Urothelium cell line (cell line): ENCODE data around the gene SPTBN5.
A peak's percentile ranks its signal among the peaks of the same experiment; 100 is the strongest.

Source experiments
- DNase-seq: peaks from one replicate; pipeline ENCODE4 v3.0.0; 2011; ENCODE audit warnings: low spot score, mixed read lengths
- FAIRE-seq: peaks from 2 replicates; lab custom pipeline; 2011; peaks lifted over from hg19 to GRCh38; lab: Jason Lieb, UNC

The SPTBN5 gene

DNA sequence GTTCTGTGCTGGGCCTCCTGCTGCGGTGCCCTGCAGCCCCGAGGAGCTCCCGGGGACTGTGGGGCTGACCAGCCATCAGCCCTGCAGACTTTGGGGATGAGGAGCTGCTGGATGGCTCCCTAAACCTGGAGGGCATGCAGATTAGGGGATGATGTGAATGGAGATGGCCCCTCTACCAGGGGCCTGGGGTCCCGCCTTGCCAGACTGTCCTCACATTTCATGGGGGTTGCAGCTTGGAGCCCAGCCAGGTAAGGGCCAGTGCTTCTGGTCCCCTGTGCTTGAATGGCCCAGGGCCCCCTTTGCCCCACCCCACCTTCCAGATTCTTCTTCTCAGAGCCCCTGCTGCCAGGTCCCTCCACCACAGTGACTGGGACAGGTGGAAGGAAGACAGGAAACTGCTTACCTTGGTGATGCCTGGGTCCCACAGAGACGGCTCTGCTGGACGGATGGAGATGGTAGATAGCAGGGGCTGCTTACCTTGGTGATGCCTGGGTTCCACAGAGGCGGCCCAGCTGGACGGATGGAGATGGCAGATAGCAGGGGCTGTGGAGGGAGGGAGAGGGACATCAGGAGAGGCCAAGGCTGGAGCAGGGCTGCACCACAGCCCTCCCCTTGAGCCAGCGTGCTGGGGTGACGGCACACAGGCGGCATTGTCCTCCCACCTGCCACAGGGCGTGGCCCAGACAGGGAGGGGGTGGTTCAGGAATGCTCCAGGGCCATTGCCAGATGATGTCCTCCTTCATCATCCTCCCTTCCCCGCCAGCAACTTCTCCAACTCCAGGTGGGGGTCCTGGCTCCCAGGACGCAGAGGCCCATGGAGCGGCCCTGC lies at the start of gene SPTBN5:
SPTBN5 (minus strand) TSS at position 632 of the 829 bp plus-strand sequence; CDS start at position 76, 556 bp downstream.
- DNase-seq: peak; percentile 81
- peak; percentile 88 for FAIRE-seq

DNA sequence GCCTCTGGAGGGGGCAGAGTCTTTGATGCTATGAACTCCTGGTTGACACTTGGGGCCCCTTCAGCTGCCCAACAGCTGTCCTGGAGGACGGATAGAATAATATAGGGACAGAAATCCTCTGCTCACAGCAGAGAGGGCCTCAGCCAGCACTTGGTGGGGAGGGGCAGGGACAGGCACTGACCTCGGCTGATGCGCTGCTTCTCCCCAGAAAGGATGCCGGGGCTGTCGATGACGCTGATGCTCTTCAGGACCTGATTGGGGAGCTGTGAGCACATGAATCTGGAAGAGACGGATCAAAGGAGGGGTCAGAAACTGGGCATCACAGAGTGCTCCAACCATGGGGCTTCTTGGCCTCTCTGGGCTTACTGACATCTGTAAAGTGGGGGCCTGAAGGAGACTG lies 49.0 kb upstream of the SPTBN5 start:
- DNase-seq (no peak), FAIRE-seq (no peak)

DNA sequence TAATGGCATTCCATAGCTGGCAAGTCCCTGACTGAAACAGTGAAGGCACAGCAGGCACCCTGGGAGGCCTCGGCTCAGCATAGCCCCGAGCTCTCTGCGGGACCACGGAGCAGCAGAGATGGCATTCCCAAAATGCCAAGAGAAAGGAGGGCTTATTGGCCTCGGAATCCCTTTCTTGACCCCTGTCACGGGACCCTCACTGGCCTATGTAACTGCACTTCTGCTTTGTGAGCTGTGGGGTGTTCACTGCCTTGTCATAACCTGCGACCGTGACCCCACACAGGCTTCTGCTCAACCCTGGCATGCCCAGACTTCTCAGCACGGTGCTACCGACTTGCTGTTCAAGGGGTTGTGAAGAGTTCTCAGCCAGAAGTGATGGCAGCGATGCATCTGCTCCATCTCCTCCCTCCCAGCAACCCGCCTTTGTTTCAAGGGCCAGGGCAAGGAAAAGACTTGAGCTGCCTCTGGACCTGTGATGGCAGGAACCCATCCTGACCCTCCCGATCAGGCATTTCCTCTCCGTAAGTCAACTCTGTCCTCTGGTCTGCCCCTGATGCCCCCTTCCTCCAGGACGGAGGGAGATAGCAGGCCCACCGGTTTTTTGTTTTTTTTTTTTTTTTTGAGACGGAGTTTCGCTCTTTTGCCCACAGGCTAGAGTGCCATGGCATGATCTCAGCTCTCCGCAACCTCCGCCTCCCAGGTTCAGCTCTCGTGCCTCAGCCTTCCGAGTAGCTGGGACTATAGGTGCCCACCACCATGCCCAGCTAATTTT lies 48.0 kb upstream of the SPTBN5 start:
- DNase-seq: no peak
- FAIRE-seq: no peak

DNA sequence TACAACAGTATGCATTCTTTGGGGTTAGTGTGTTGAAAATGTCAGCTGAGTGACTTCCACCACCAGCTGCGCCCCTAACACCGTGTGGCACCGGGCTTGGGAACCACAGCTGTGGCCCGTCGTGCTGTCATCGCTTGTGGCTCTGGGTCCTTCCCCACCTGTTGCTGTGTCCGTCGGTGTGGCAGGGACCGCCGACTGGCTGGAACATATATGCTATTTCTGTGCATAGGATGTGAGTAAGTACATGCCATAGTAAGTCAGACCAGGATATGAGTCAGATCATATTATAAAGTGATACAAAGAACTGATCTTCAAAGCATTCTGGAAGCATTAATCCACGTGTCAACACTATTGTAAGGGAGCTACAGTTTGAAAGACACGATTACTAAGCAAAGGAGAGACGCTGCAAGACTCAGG lies 46.6 kb upstream of the SPTBN5 start:
- DNase-seq (peak; percentile 68), FAIRE-seq (peak; percentile 55)

DNA sequence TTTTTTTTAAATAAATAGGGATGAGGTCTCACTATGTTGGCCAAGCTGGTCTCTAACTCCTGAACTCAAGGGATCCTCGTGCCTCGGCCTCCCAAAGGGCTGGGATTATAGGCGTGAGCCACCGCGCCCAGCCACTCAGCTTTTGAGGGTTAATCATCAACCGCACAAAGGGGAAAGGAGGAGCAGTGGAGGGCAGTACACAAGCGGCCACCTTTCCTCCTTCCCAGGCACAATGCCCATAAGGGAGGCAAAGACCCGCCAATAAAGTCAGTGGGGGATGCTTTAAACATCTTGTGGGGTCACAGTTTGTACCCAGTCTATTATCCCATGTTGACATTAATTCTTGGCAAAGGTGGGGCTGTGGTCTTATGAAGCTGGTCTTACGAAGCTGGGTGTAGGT lies 46.1 kb upstream of the SPTBN5 start:
- FAIRE-seq: no peak

DNA sequence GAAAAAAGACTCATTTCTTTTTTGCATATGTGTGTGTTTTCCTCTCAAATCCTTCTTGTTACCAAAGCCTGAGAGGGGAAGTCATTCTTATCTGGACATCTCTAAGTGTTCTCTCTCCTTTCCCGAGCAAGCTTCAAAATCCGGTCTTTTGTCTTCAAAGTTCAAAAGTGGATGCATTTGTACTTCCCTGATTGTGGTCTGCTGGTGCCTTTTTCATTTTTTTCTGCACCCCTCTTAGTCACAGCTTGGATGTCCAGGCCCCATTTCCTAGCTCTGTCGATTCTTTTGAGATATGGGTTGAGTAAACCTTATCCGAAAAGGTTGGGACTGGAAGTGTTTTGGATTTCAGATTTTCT lies 43.7 kb upstream of the SPTBN5 start:
- DNase-seq (no peak), FAIRE-seq (no peak)

More for the DNA sequence above, 46.1 kb upstream of the SPTBN5 start:
- DNase-seq: peak; percentile 28

DNA sequence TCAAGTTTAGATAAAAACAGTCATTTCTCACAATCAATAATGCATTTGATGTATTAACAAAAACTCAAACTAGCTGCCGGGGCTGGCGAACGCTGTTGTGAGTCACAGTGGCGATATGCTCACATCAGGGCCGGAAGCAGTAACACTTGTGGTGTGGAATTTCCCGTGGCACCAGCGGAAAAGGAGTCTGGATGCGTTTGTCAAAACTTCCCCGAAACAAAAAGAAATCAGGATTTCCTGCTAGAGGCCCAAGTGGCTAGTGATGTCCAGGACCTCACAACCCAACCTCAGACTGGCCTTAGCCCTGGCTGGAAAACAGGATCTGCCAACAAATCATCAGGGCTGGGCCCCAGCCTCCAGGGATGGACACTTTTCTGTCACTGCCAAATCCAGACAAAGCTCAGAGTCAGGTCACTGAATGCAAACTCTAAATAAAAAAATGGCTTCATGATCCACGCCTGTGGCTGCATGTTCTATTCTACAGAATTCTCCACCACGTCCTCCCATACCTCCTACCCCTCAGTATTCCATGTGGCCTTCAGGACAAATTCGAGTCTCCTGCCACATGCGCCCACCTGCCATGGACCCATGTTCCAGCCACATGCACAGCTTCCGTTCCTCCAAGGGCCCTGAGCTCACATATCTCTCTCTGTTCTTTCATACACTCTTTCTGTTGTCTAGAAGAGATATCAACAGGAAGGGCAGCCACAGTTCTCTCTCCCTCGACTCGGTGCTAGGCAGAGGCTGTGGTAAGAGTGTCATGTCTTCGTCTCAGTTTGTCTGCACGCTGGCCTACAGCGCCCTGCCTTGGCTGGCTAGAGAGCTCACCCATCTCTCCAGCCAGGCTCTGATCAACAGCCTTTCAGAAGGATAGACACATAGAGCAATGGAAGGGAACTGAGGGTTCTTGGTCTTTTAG lies 43.1 kb upstream of the SPTBN5 start:
- FAIRE-seq: no peak
- DNase-seq: no peak

DNA sequence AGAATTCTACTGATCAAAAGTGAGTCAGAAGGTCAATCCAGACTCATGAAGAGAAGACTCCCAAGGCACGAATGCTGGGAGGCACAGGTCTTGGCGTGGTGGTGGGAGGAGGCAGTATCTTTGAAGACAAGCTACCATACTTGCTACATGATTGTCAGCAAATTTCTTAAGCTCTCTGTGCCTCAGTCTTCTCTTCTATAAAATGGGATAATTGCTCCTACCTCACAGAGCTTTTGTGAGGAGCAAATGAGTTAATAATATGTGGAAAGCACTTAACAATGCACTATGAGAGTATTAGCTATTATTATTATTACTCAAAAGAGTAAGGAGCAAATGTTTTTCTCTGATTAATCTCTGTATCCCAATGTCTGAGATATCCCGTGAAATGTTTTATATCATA lies 42.3 kb upstream of the SPTBN5 start:
- FAIRE-seq (no peak), DNase-seq (no peak)

DNA sequence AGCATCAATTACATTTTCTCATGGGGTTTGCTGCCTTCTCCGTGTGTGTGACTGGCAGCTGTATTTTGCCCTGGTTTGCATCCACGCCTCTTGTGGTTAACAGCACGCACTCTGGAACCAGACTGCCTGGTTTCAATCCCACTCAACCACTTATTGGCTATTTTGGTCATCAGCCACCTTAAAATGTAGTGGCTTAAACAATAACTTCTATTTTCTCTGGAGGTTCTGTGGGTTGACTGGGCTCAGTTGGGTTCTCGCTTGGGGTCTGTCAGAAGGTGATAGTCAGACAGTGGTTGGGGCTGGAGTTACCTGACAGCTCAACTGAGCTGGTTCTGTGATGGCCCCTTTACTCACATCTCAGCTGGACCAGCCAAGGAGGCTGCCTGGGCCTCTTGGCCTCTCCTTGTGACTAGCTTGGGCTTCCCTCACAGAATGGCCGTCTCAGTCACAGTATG lies 41.7 kb upstream of the SPTBN5 start:
- FAIRE-seq (no peak), DNase-seq (no peak)

DNA sequence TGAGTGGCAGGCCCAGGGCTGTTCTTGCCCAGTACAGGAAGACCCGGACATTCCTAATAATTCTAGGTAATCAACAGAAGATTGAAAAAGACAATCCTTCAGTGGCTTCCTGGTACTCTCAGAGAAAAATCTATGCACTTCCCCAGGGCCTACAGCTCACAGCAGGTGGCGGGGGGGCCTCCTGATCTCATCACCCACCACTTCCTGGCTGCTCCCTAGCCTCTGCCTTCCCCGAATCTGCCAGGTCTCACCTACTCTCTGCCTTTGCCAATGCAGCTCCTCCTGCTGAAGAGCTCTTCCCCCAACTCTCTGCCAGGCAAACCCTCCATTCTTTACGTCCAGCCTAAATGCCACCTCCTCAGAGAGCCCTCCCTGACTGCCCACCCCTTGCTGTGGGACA lies 41.0 kb upstream of the SPTBN5 start:
- FAIRE-seq (no peak), DNase-seq (peak; percentile 80)

DNA sequence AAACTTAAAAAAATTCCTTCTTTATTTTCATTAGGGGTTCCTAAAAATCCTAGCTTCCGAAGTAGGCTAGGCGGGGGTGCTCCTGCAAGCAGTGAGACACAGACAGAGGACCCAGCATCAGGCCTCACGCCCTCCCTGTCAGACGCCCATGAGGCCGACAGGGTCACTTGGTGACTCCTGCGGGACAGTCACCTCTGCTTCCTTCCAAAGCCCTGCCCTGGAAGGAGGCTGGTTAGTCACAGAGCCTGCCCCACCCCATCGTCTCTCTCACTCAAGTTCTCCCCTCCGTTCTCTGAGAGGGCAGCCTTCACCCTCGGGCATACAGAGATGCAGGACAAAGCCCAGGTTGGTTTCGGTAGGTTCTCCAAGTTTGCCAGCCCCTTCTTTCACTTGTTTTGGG lies 39.9 kb upstream of the SPTBN5 start:
- FAIRE-seq: no peak

DNA sequence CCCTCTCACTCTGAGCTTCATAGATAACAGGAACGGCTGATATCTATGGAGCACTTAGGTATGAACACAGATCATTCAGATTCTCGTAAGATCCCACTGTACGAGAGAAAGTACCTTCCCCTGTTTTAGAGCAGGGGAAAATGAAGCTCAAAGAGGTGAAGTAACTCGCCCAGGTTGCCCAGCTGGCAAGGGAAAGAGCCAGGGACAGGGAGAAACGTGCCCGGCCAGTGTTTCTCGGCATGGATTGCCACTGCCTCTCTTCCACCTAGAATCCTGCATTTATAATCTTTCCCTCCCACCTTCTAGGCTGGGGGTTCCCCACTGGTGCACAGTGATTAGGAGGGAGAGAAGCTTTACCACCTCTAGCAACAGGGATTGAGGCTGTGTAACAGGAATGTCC lies 39.5 kb upstream of the SPTBN5 start:
- FAIRE-seq (no peak), DNase-seq (no peak)

More for the DNA sequence above, 39.9 kb upstream of the SPTBN5 start:
- DNase-seq: peak; percentile 31

DNA sequence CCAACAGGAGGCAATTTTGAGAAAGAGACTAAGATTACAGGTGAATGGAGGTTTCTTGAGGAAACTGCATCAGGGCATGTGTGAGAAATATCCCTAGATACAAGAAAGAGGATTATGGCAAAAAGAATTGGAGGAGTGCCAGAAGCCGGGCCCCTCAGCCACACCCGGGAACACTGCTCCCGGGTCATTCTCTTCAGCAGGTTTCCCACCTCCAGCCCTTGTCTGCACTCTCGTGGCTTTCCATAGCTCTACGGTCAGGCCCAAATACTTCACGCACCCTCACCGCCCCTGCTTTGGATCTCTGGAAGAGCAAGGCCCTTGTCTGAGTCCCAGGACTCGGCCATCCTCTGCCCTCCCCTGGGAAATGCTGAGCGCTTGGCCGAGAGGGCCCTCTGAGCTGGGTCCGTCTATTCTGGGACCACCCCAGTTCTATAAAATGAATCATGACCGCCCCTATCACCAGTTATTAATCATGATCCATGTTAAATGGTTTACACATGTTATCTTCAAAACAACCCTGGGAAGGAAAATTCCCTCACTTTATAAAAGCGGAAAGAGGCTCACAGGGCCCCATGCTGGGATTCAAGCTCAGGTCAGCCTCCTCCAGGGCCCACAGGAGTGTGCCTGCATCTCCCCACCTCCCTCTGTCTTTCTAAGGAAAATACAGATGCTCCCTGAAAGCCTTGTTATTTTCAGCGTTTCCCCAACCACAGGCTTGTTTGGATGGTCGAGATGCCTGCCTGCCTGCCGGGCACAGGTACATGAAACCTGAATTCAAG lies 38.8 kb upstream of the SPTBN5 start:
- DNase-seq (no peak), FAIRE-seq (no peak)

DNA sequence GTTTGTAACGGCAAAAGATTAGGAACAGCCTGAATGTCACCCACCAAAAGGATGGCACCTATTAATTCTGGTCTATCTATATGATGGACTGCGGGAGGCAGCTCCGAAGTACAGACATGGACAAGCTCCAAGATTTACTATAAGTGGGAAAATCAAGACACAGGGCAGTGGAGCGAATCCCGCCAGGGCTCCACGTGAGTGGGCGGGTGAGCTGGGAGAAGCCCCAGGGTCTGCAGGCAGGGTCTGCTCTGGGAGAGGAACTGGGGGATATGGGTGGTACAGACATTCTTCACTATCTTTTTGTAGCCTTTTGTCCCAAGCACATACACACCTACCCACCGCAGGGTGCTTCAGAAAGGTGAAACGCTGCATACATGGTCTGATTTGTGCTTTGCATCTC lies 38.2 kb upstream of the SPTBN5 start:
- DNase-seq: no peak
- no peak for FAIRE-seq

DNA sequence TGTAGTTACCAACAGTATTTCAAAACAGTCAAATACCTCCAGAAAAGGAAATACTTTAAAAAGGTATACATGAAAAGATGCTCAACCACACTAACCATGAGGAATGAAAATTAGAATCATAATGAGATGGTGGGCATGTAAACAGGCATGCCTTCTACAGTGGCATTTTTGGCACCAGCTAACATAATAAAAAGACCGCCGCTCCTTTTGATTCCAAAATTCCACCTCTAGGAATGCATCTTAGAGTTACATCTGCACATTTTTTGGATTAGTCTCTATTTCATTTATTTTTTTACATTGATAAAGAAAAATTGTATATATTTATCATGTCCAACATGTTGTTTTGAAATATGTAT lies 37.0 kb upstream of the SPTBN5 start:
- FAIRE-seq (no peak), DNase-seq (no peak)

DNA sequence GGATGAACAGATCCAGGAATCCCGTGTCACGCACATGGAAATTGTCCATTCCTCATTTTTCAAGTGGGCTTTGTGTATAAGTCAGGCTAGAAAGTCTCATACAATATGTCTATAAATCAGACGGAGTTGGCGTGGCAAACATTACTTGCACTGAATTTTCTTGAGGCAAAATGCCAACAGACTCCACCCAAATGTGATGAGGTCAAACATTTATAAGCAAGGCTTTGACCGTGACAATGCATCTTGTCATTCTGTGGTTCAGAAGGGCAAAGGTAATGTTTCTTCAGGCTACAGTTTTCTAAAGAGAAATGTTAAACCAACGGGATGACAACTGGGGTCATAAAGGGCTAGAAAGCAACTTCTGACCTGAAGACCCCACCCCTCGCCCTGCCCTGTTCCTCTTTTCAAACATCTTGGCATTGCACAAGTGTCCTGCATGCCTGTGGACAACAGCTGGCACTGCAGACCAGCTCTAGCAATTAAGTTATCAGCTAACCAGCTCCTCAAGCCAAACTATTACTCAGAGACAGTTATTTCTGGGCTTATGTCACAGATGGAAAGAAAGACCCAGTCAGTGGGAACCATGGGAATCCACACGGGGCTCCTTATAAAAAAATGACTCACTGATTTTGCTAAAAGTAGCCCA lies 36.5 kb upstream of the SPTBN5 start:
- no peak for FAIRE-seq
- DNase-seq: peak; percentile 87

DNA sequence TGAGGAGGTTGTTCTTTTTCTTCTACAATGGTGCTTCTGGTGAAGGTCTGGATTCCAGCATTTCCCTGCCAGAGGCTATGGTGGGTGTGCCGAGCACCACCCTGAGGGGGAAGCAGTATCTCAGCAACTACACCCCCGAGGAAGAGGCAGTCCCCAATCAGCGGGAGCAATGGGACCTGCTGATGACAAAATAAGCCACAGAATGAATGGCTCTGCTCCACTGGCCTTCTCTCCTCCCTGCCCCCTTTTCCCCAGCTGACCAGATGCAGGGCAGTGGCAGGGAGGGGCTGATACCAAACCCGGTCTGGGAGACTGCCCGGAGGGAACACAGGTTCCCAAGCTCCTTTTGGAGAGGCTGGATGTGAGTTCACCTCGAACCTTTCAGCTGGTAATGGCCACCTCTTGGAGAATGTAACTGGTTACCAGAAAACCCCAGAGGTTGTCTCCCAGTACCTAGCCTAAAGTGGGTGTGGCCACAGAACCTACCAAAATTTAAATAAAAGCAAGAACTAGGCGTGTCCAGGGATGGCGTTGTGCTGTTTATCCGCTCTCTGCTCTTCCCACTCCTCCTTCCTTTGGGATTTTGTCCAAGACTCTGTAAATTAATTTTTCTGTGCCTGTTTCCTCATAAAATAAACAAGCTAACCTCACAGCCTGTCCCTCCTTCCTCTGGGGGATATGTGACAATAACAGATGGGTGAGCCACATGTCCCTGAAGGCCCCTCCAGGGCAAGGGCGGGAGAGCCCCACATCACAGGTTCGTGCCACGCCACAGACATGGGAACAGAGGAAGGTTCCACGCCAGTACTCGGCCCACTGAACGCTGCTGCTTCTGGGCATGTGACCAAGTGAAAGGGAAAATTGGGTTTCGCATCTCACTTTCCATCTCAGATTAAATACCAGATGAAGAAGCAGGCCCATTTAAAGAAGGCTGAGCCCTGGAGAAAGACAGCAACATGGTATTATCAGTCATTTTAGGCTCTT lies 35.1 kb upstream of the SPTBN5 start:
- DNase-seq (no peak), FAIRE-seq (no peak)

DNA sequence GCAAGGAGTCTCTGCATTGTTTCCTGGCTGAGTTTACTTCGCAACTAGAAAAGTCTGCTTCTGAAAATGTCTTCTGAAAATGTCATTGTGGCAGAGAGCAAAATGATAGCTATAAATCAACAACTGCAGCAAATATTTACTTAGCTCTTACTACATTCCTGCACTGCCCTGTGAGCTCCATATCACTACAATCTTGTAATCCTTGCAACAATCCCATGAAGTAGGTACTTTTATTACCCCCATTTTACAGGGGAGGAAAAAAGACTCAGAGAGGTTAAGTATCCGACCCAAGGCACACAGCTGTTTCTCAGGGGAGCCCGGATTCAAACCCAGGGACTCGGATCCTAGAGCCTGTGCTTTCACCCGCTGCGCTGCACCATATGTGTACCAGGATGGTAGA lies 34.2 kb upstream of the SPTBN5 start:
- DNase-seq: no peak
- no peak for FAIRE-seq

DNA sequence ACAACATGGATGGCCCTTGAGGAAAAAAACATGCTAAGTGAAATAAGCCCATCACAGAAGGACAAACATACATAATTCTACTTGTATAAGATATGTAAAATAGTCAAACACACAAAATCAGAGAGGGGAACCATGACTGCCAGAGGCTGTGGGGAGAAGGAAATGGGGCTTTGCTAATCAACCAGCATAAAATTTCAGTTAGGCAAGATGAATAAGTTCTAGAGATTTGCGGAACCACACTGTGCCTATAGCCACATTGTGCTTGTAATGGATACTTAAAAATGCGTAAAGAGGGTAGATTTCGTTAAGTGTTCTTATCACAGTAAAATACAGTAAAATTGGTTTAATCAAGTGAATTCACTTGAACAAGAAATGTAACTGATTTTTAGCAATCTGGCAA lies 33.7 kb upstream of the SPTBN5 start:
- FAIRE-seq (no peak), DNase-seq (no peak)
